GM21737 (cell line): ENCODE measurements around the gene MT1X.

ENCODE experiments used
- ATAC-seq: cut with Tn5 transposase; IDR thresholded peaks from one replicate; pipeline ENCODE4 v1.9.1; 2021; ENCODE audit warnings: mild to moderate bottlenecking, moderate library complexity; ENCODE audit not compliant: unreplicated experiment

The MT1X gene

DNA sequence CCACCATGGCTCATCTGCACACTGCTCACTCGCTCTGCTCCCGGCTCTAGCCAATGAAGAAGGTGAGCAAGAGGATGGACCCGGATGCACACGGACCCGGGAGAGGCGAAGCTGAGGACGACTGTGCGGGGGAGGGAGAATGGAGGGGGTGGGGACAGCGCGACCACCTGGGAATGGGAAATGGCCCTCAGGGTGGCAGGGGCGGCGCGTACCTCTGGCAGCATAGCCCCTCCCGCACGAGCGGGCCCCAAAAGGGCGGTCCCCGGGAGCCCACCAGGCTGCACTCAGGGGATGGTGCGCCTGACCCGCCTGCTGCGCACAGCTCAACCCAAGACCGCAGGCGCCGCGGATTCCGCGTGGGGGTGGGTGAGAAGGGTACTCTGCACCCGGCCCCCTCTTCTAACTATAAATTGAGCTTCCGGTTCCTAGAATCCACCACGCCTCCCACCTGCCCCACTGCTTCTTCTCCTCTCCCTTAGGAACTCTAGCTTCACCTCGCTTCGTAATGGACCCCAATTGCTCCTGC is 6.5 kb upstream of the MT1X start:
- no peak for ATAC-seq

DNA sequence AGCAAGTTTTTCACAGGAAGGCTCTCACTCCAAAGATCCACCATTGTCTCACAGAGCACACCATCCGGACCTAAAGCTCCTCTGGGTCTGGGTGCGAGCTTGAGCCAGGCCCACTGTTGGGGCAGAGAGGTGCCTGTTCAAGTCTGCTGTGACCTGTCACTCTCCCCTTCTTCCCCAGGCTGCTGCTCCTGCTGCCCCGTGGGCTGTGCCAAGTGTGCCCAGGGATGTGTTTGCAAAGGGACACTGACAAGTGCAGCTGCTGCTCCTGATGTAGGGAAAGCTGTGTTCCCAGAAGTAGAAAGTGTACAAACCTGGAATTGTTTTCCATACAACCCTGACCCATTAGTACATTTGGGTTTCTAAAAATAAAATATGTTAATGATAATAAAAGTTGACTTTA is 4.8 kb upstream of the MT1X start:
- no peak for ATAC-seq

DNA sequence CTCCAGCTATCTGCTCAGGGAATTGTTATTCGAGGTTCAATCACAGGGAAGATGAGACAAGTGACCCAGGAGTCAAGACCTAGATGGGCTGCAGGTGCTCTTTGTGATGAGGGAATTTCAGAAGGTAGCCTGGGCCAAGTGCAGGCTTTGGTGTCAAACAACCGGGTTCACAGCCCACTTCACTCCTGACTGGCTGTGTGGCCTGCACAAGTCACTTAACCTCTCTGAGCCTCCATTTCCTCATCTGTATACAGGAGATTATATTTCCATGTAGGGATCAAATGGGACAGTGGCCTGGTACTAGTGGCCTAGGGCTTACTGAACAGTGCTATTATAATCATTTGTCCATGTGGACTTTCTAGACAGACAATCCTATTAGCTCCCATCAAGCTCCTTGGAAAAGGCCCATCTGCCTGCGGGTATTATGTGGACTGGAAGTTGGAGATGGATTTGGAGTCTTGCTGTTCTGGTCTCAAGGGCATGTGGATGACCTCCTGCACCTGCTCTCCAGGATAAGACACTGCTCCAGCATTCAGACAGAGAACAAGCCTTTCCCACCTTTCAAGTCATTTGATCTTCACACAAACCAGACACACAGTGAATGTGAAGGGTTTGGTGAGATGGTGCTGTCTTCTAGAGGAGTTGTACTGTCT is 3.1 kb upstream of the MT1X start:
- ATAC-seq, result no peak

GRCh38 chr16:56679818-56680217 is 2.5 kb upstream of the MT1X start:
- no peak for ATAC-seq

- peak; percentile 8 for ATAC-seq
These were observed 580 bp downstream of the MT1X start for GRCh38 chr16:56682703-56683397.

DNA sequence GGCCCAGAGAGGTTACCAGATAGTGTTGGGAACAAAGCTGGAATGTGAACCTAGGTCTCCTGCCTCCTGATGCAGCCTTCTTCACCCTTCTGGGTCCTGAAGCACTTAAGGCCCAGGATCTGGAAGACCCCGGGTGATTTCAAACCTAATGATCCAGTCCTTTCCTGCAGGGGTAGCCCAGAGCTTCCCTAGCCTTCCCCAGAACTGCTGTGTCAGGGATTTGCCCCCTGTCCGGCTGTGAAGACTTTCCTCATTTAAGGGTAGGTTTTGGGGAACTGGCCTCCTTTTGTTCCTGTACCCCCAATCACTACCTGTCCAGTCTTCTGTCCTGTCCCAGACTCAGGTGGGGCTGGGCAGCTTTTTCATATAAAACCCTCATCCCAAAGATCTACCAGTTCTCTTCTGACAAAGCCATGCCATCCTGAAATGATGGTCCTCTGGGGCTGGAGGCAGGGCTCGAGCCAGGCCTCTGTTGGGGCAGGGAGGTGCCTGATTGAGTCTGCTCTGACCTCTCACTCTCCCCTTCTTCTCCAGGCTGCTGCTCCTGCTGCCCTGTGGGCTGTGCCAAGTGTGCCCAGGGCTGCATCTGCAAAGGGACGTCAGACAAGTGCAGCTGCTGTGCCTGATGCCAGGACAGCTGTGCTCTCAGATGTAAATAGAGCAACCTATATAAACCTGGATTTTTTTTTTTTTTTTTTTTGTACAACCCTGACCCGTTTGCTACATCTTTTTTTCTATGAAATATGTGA is 1.3 kb downstream of the MT1X start:
- ATAC-seq, result no peak

GRCh38 chr16:56684256-56684925 is 2.1 kb downstream of the MT1X start:
- ATAC-seq, result no peak

DNA sequence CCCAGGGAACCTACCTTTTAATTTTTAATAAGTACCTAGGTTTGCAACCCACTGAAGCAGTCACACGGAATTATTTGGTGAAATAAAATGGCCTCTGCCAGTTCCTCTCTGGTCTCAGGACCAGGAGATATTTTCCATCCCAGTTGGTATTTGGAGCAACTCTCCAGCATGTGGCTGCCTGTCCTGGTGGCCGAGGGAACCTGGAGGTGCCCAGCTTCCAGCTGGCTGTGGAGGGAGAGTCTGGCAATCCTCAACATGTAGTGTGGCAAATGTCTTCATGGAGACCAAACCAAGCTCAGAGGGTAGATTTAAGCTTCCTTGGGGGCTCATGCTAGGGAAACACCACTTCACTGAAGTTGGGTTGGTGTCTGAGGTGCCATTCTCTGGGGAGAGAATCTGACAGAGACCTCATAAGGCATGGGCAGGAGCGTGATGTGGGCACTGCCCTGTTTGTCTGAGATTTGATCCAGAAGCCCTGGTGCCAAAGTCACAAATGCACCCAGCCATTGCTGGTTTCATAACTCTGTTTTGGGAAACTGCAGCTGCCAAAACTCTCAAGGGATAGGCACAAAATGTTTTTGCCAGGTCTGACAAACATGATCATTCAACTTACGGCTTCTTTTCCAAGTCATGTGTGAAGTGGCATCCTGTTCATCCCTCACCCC is 2.8 kb downstream of the MT1X start:
- no peak for ATAC-seq

DNA sequence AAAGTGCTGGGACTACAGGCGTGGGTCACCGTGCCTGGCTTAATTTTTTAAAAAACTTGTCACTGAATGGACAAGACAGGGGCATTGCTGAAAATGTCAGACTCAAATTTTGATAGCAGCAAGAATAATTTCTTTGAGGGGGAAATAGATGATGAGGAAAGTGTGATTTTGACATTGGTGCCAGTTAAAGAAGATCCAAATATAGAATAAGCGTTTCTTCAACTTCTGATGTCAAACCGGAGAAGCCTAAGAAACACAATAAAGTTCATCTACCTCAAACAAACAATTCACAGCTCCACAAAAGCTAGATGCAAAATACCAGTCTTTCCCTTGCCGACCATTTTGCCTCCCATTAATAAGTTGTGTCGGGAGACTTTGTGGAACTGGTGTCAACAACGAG is 4.5 kb downstream of the MT1X start:
- no peak for ATAC-seq

GRCh38 chr16:56688762-56689161 is 6.5 kb downstream of the MT1X start:
- ATAC-seq, result no peak

DNA sequence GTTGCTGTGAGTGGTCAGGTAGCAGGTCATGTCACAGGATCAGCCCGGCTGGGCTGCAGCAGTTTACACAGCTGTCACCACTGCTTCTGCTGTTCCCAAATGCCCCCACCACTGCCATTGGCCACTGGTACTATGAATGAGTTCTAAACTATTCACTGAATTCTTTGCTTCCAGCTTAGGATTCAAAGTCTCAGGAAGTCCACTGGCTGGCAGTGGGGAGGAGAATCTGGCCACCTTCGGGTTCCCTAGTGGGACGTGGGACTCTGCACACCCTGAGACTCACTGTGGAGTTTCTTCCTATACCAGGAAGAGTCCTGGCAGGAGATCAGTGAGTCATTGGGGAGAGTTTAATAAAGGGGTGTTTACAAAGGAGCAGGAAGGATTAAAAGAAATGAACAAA is 6.9 kb downstream of the MT1X start:
- no peak for ATAC-seq

GRCh38 chr16:56690420-56691122 is 8.3 kb downstream of the MT1X start:
- no peak for ATAC-seq

- no peak for ATAC-seq
These were observed 9.6 kb downstream of the MT1X start for GRCh38 chr16:56691885-56692284.

GRCh38 chr16:56695246-56695645 is 13.0 kb downstream of the MT1X start:
- no peak for ATAC-seq

DNA sequence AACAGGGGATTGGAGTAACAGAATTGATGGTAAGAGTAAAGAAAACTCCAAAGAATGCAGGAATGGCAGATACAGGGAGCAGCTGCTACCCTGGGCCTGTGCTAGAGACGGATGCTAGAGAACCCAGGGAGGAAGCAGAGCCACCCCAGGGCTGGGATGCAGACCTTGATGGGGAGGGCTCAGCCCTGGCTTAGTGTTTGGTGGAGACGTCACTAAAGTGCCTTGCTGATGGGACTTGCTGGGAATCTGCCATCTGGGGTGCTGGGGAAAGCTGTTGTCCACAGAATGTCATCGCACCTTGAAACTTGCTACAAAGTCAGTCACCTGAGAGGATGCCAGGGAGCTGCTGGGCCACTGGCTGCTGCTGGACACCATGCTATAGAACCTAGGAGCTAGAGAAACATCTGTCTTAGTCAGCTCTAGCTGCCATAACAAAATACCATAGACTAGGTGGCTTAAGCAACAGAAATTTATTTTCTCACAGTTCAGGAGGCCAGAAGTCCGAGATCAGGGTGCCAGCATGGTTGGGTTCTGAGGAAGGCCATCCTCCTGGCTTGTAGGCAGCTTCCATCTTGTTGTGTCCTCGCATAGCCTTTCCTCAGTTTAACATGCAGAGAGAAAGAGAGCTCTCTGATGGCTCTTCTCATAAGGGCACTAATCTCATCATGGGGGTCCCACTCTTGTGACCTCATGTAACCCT is 15.3 kb downstream of the MT1X start:
- no peak for ATAC-seq

DNA sequence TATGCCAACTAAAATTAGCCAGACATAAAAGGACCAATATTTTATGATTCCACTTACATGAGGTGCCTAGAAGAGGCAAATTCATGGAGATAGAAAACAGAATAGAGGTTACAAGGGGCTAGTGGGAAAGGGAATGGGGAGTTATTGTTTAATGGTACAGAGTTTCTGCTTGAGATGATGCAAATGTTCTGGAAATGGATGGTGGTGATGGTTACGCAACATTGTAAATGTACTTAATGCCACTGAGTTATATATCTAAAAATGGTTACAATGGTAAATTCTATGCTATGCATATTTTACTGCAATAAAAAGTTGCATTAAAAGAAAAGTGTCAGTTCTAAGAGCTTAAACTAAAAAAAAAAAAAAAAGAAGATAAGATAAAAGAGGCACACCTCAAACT is 17.9 kb downstream of the MT1X start:
- ATAC-seq, result no peak

GRCh38 chr16:56700631-56701030 is 18.4 kb downstream of the MT1X start:
- no peak for ATAC-seq

DNA sequence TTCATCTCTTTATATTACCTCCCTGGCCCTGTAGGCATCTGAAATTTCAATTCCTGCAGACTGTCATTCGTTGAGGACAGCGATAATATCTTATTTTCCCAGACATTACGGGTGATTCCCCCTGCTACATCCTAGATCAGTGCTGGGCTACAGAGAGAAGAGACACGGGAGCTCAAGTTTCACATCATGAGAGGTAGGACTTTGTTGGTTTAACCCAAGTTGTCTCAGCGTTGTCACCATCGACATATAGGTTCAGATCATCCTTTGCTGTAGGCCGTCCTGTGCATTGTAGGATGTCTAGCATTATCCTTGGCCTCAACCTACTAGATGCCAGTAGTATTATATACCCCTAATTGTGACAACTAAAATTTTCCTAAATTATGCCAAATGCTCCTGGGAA is 19.3 kb downstream of the MT1X start:
- no peak for ATAC-seq

GRCh38 chr16:56702836-56703235 is 20.6 kb downstream of the MT1X start:
- no peak for ATAC-seq
